Measurements from ENCODE around the gene PRXL2A. TPM values are rescaled to one million over a fixed set of nuclear protein-coding genes. Genes with fewer than 3 reads are reported as not detected.
"Not testable (repeated sequence)": the region's sequence is repeated elsewhere in the genome, so short reads cannot be mapped to it uniquely, and the experiment has no call there.

The PRXL2A gene
- total and polyA plus RNA-seq, 3 experiments from 2014 or later, result 8.1 to 9.4 (median 8.3) TPM

DNA sequence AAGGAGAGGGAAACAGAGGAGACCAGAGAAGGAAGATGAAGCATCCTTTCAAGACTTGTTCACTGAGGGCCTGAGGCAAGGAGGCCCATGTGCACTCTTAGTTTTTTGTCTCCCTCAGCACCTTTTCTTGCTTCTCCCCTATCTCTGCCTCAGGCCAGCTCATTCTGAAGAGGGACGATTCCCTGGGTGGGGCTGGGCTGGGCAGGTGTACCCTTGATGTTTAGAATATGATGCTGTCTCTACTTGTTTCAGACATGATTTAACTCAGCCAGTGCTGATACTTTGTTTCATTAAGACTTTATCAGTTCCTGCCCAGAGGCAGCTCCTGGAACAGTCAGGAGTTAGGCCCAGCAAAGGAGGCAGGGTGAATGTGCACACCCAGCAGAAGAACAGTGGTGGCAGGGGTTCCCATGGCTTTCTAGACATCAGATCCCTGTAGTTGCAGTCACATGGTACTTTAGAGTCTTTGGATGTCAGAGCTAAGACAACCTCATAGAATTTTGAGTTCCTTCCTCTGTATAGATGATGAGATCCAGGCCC, 3.4 kb downstream of the PRXL2A start:
- Histone ChIP-seq H3K27ac (ENCODE audit: low read depth, low read length) (no peak overlapping the region), H3K9me3 (ENCODE audit: low read length) (no peaks in the 10 kb centered on the region), H3K4me3 (ENCODE audit: low read length) (no peak overlapping the region), H3K4me1 (ENCODE audit: insufficient read depth, low read length) (peaks cover 7% of the 10 kb centered on the region), H3K36me3 (ENCODE audit: insufficient read depth, low read length) (no peaks in the 10 kb centered on the region), H3K27me3 (ENCODE audit: insufficient read depth, low read length, poor library complexity, severe bottlenecking) (no peaks in the 10 kb centered on the region)
- DNase-seq, result no peak
- Mint-ChIP-seq H3K27me3 (peaks cover 0 to 1% of the 10 kb centered on the region in 2 donors), H3K27ac (peak overlapping the region in 2 of 8 donors; percentile 6 to 36), H3K4me3 (peak overlapping the region in 2 of 7 donors; percentile 15 to 42), H3K4me1 (peaks cover 10 to 22% (median 15%) of the 10 kb centered on the region in 3 donors), H3K9me3 (no peaks in the 10 kb centered on the region), H3K36me3 (peaks cover 0 to 2% (median 0%) of the 10 kb centered on the region in 3 donors)
- ChIA-PET POLR2A (no interaction called here), CTCF (no interaction called here)

DNA sequence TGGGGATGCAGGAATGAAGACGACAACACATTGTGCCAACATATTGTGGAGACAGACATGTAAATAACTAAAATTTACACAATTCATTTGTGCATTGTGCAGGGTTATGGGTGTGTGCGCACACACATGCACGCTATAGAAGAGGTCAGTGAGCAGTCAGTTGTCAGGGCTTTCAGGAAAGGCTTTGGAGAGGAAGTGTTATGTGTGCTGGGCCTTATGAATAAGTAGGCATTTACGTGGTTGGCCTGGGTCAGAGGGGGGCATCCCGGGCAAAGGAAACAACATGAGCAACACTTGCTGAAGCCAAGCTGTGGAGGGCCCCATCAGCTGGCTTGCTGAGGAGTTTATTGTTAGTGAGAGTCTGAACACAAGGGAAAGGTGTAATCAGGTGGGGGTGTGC, 4.1 kb downstream of the PRXL2A start:
- Mint-ChIP-seq H3K27ac (peak overlapping the region in 1 of 8 donors; percentile 33), H3K4me1 (peaks cover 8 to 21% (median 14%) of the 10 kb centered on the region in 3 donors), H3K4me3 (no peak overlapping the region), H3K36me3 (peaks cover 0 to 2% (median 0%) of the 10 kb centered on the region in 3 donors), H3K9me3 (no peaks in the 10 kb centered on the region), H3K27me3 (peaks cover 0 to 2% of the 10 kb centered on the region in 2 donors)
- H3K4me3 ChIP-seq (ENCODE audit: low read length), result no peak overlapping the region
- ChIA-PET CTCF (no interaction called here), POLR2A (no interaction called here)
- no peaks in the 10 kb centered on the region for H3K9me3 ChIP-seq (ENCODE audit: low read length)
- H3K36me3 ChIP-seq (ENCODE audit: insufficient read depth, low read length), result no peaks in the 10 kb centered on the region
- no peak overlapping the region for H3K27ac ChIP-seq (ENCODE audit: low read depth, low read length)
- DNase-seq, result no peak
- H3K4me1 ChIP-seq (ENCODE audit: insufficient read depth, low read length), result peaks cover 7% of the 10 kb centered on the region
- no peaks in the 10 kb centered on the region for H3K27me3 ChIP-seq (ENCODE audit: insufficient read depth, low read length, poor library complexity, severe bottlenecking)

DNA sequence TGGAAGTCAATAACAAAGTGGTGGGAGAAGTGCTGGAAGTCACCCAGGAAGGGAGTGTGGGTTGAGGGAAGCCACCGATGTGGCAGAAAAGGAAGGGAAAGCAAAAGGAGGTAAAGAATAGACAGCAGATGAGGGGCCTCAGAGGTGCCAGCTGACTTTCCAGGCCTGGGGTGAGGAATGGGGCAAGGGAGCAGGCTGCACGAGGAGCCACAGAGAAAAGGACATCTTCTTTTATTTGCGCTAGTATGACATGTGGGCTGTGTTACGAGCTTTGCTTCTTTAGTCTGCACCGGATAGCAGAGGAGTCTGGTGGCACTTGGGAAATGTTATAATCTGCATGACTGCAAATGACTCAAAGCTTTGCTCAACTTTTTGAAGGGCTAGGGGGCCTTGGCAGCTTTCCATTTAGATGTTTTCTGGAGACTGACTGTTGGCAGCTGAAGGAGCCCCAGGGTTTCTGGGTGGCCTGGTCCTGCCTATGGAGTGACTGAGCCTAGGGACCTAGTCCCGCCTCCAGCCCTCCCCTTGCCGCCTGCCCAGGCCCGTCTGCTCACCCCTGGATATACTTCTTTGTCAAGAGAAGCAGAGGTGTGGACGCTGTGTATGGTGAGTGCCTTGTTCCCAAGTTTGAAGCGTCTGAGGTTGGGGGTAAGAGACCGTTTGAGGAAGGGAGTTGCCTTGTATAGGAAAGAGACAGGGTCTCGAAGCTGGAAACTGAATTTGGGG, 5.1 kb downstream of the PRXL2A start:
- peaks cover 0 to 3% of the 10 kb centered on the region in 2 donors for H3K27me3 Mint-ChIP-seq
- H3K36me3 Mint-ChIP-seq, result no peaks in the 10 kb centered on the region
- Histone ChIP-seq H3K4me3 (ENCODE audit: low read length) (no peak overlapping the region), H3K27me3 (ENCODE audit: insufficient read depth, low read length, poor library complexity, severe bottlenecking) (no peaks in the 10 kb centered on the region), H3K27ac (ENCODE audit: low read depth, low read length) (no peak overlapping the region), H3K9me3 (ENCODE audit: low read length) (no peaks in the 10 kb centered on the region), H3K36me3 (ENCODE audit: insufficient read depth, low read length) (no peaks in the 10 kb centered on the region), H3K4me1 (ENCODE audit: insufficient read depth, low read length) (peaks cover 7% of the 10 kb centered on the region)
- no peak for DNase-seq
- peaks cover 3 to 15% (median 8%) of the 10 kb centered on the region in 3 donors for H3K4me1 Mint-ChIP-seq
- POLR2A ChIA-PET, result no interaction called here
- no peak overlapping the region for H3K4me3 Mint-ChIP-seq
- CTCF ChIA-PET, result no interaction called here
- H3K27ac Mint-ChIP-seq, result peak overlapping the region in 2 of 8 donors; percentile 56 to 93
- H3K9me3 Mint-ChIP-seq, result no peaks in the 10 kb centered on the region

DNA sequence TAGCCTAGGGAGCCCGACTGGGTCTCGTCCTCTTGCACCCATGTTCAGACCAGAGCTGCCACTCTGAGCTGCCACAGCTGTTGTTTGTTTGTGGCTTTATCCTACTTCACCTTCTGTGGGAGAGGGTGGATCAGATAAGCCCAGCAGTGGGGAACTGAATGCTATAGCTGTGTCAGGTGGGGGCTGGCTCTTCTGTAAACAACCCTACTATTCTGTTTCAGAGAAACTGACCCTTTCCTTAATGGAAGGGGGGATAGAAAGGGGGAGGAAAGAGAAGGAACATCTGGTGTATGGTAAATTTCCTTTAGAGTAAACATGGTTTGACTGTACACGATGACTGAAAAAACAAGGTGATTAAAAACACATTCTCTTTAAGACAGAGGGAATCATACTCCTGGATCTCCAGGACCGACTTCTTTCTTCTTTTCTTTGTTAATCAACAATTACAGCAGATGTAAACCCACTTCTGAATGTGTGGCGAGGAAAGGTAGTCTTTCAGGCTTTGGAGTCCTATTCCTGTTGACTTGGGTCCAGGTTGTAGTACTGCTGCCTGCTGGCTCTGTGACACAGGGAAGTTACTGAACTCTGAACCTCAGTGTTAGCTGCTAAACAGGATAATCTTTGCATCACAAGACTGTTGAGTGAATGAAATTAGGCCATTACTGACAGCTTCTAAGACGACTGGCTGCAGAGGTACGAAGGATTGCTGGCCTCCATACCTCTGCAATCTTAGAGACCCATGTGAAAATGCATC, 6.0 kb downstream of the PRXL2A start:
- H3K4me3 ChIP-seq (ENCODE audit: low read length), result no peak overlapping the region
- Mint-ChIP-seq H3K36me3 (no peaks in the 10 kb centered on the region), H3K4me3 (no peak overlapping the region), H3K27me3 (peaks cover 0 to 2% of the 10 kb centered on the region in 2 donors), H3K27ac (peak overlapping the region in 1 of 8 donors; percentile 14), H3K4me1 (peaks cover under 1 to 11% (median 4%) of the 10 kb centered on the region in 3 donors), H3K9me3 (no peaks in the 10 kb centered on the region)
- H3K36me3 ChIP-seq (ENCODE audit: insufficient read depth, low read length), result no peaks in the 10 kb centered on the region
- H3K4me1 ChIP-seq (ENCODE audit: insufficient read depth, low read length), result peaks cover under 1% of the 10 kb centered on the region
- no peaks in the 10 kb centered on the region for H3K9me3 ChIP-seq (ENCODE audit: low read length)
- CTCF ChIA-PET, result no interaction called here
- DNase-seq, result no peak
- POLR2A ChIA-PET, result no interaction called here
- H3K27me3 ChIP-seq (ENCODE audit: insufficient read depth, low read length, poor library complexity, severe bottlenecking), result no peaks in the 10 kb centered on the region
- no peak overlapping the region for H3K27ac ChIP-seq (ENCODE audit: low read depth, low read length)

- H3K27ac ChIP-seq (ENCODE audit: low read depth, low read length), result no peak overlapping the region
- no peak overlapping the region for H3K4me3 Mint-ChIP-seq
- peaks cover 0 to 2% of the 10 kb centered on the region in 2 donors for H3K27me3 Mint-ChIP-seq
- ChIA-PET CTCF (no interaction called here), POLR2A (no interaction called here)
- H3K4me3 ChIP-seq (ENCODE audit: low read length), result no peak overlapping the region
- H3K27me3 ChIP-seq (ENCODE audit: insufficient read depth, low read length, poor library complexity, severe bottlenecking), result no peaks in the 10 kb centered on the region
- no peaks in the 10 kb centered on the region for H3K9me3 ChIP-seq (ENCODE audit: low read length)
- H3K4me1 ChIP-seq (ENCODE audit: insufficient read depth, low read length), result no peaks in the 10 kb centered on the region
- H3K27ac Mint-ChIP-seq, result no peak overlapping the region
- H3K36me3 ChIP-seq (ENCODE audit: insufficient read depth, low read length), result no peaks in the 10 kb centered on the region
- H3K9me3 Mint-ChIP-seq, result no peaks in the 10 kb centered on the region
- no peaks in the 10 kb centered on the region for H3K36me3 Mint-ChIP-seq
- DNase-seq, result no peak
- H3K4me1 Mint-ChIP-seq, result peaks cover 0 to 1% (median 0%) of the 10 kb centered on the region in 3 donors
These were observed 7.6 kb downstream of the PRXL2A start for GRCh38 chr10:80415734-80416478.

- Histone ChIP-seq H3K27me3 (ENCODE audit: insufficient read depth, low read length, poor library complexity, severe bottlenecking) (no peaks in the 10 kb centered on the region), H3K27ac (ENCODE audit: low read depth, low read length) (no peak overlapping the region), H3K4me1 (ENCODE audit: insufficient read depth, low read length) (no peaks in the 10 kb centered on the region), H3K4me3 (ENCODE audit: low read length) (no peak overlapping the region), H3K9me3 (ENCODE audit: low read length) (no peaks in the 10 kb centered on the region), H3K36me3 (ENCODE audit: insufficient read depth, low read length) (no peaks in the 10 kb centered on the region)
- no peaks in the 10 kb centered on the region for H3K36me3 Mint-ChIP-seq
- POLR2A ChIA-PET, result no interaction called here
- no peaks in the 10 kb centered on the region for H3K9me3 Mint-ChIP-seq
- H3K4me1 Mint-ChIP-seq, result no peaks in the 10 kb centered on the region
- no peak for DNase-seq
- no peak overlapping the region for H3K4me3 Mint-ChIP-seq
- H3K27ac Mint-ChIP-seq, result no peak overlapping the region
- H3K27me3 Mint-ChIP-seq, result peaks cover 0 to 2% of the 10 kb centered on the region in 2 donors
- CTCF ChIA-PET, result no interaction called here
These were observed 8.2 kb downstream of the PRXL2A start for GRCh38 chr10:80416479-80417098.

DNA sequence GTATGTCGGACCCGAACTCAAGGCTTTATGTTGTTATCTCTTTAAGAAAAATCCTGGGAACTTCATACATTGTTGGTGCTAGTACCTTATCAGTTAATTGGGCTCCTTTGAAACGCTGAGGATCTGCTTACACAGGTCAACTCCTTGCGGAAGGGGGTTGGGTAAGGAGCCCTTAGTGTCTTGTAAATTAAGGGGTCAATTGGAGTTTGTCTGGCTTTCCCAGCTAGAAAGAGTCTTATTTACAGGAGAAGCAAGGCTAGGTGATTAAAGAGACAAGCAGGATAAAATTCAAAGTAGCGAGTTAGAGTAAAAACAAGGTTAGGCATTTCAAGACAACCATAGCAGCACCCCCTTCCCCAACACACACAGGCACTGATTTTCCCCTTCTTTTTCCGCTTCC, 8.9 kb downstream of the PRXL2A start:
- H3K27me3 Mint-ChIP-seq; H3K27me3 ChIP-seq (ENCODE audit: insufficient read depth, low read length, poor library complexity, severe bottlenecking); DNase-seq; POLR2A ChIA-PET; H3K4me3 Mint-ChIP-seq; H3K36me3 Mint-ChIP-seq; H3K4me3 ChIP-seq (ENCODE audit: low read length); H3K9me3 ChIP-seq (ENCODE audit: low read length); H3K4me1 ChIP-seq (ENCODE audit: insufficient read depth, low read length); H3K9me3 Mint-ChIP-seq; H3K4me1 Mint-ChIP-seq; H3K27ac ChIP-seq (ENCODE audit: low read depth, low read length); CTCF ChIA-PET; H3K36me3 ChIP-seq (ENCODE audit: insufficient read depth, low read length); H3K27ac Mint-ChIP-seq: not testable (repeated sequence)
